HG02840 (cell line): ENCODE measurements around the gene F10.
"Not testable (repeated sequence)": the region's sequence is repeated elsewhere in the genome, so short reads cannot be mapped to it uniquely, and the experiment has no call there.

Experiments used
- ATAC-seq: cut with Tn5 transposase; IDR thresholded peaks from one replicate; pipeline ENCODE4 v1.9.1; 2021; ENCODE audit warnings: mild to moderate bottlenecking, moderate library complexity, moderate number of reproducible peaks; ENCODE audit not compliant: unreplicated experiment, low FRiP score

The F10 gene

GRCh38 chr13:113098162-113098732 lies 24.4 kb upstream of the F10 start:
- no peak for ATAC-seq

GRCh38 chr13:113099142-113099541 lies 23.5 kb upstream of the F10 start:
- no peak for ATAC-seq

- not testable (repeated sequence) for ATAC-seq
Measured at GRCh38 chr13:113102302-113102701, 20.3 kb upstream of the F10 start.

GRCh38 chr13:113102727-113103126 lies 19.9 kb upstream of the F10 start:
- ATAC-seq: no peak

- no peak for ATAC-seq
Measured at GRCh38 chr13:113103646-113104045, 19.0 kb upstream of the F10 start.

GRCh38 chr13:113105032-113105920 lies 17.3 kb upstream of the F10 start, which contains the start of gene F7:
Gene F7 (plus strand): TSS chr13:113105791. CDS start chr13:113105842, 51 bp downstream.
- no peak for ATAC-seq

GRCh38 chr13:113105921-113106452 lies 16.6 kb upstream of the F10 start:
- no peak for ATAC-seq

GRCh38 chr13:113106711-113107351 lies 15.8 kb upstream of the F10 start:
- ATAC-seq: no peak

- ATAC-seq: not testable (repeated sequence)
Measured at GRCh38 chr13:113108521-113108920, 14.1 kb upstream of the F10 start.

GRCh38 chr13:113109151-113110047 lies 13.2 kb upstream of the F10 start:
- no peak for ATAC-seq

- ATAC-seq: no peak
Measured at GRCh38 chr13:113110048-113110851, 12.3 kb upstream of the F10 start.

GRCh38 chr13:113110852-113111315 lies 11.7 kb upstream of the F10 start:
- no peak for ATAC-seq

GRCh38 chr13:113111821-113112220 lies 10.8 kb upstream of the F10 start:
- not testable (repeated sequence) for ATAC-seq

GRCh38 chr13:113112475-113112874 lies 10.1 kb upstream of the F10 start:
- ATAC-seq: not testable (repeated sequence)

- no peak for ATAC-seq
Measured at GRCh38 chr13:113112893-113113845, 9.4 kb upstream of the F10 start.

GRCh38 chr13:113113846-113114271 lies 8.7 kb upstream of the F10 start:
- ATAC-seq: no peak

- no peak for ATAC-seq
Measured at GRCh38 chr13:113114511-113115362, 7.9 kb upstream of the F10 start.
